Gastrocnemius medialis (tissue), 4 donors: Measurements from ENCODE around the gene PARN.
"Not testable (repeated sequence)": the region's sequence is repeated elsewhere in the genome, so short reads cannot be mapped to it uniquely, and the experiment has no call there.

Source experiments
- POLR2A ChIP-seq, 2 donors: fragments of 450-650 bp; IDR thresholded peaks; one replicate each; pipeline ENCODE4 v1.6.1; 2017; ENCODE audit warnings: antibody characterized with exemption in 2 of 2, mild to moderate bottlenecking in 2 of 2, moderate library complexity in 2 of 2
- TF ChIP-seq, protein P1 (sequence below), 5 experiments: fragments of 450-650 bp in 3 of 5; fragments of 200-600 bp in 2 of 5; sonication (generic) in 2 of 5; IDR thresholded peaks in 4 of 5; conservative IDR thresholded peaks in 1 of 5; 1 replicate in 4 of 5; 2 replicates in 1 of 5; pipeline ENCODE4 v1.5.1; 2016 to 2019; ENCODE audit warnings: antibody characterized with exemption in 5 of 5, mild to moderate bottlenecking in 3 of 5, moderate library complexity in 3 of 5

DNA sequence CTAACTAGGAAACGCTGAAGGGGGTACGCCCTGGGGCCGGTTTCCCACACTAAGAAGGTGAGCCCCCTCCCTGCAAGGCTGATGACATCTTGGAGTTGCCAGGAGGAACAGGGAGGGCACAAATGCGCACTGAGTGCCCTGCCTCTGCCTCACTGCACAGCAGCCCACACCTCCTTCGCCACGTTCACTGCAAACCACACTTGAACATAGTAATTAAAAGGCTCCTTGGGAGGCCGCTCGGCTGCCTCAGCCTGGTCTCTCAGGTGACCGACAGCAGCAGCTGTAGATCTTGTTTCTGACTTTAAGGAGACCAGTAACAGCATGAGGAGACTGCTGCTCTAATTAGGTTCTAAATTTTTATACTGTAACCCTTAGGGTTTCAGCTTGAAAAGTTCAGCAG, 188.5 kb downstream of the PARN start:
- TF ChIP-seq, protein P1, sequence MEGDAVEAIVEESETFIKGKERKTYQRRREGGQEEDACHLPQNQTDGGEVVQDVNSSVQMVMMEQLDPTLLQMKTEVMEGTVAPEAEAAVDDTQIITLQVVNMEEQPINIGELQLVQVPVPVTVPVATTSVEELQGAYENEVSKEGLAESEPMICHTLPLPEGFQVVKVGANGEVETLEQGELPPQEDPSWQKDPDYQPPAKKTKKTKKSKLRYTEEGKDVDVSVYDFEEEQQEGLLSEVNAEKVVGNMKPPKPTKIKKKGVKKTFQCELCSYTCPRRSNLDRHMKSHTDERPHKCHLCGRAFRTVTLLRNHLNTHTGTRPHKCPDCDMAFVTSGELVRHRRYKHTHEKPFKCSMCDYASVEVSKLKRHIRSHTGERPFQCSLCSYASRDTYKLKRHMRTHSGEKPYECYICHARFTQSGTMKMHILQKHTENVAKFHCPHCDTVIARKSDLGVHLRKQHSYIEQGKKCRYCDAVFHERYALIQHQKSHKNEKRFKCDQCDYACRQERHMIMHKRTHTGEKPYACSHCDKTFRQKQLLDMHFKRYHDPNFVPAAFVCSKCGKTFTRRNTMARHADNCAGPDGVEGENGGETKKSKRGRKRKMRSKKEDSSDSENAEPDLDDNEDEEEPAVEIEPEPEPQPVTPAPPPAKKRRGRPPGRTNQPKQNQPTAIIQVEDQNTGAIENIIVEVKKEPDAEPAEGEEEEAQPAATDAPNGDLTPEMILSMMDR (IDR thresholded peaks at IDR 0.05 in 4 of 5, conservative IDR thresholded peaks at IDR 0.05 in 1 of 5), result not testable (repeated sequence)
- TF ChIP-seq POLR2A (IDR thresholded peaks at IDR 0.05), result not testable (repeated sequence)
